Vagina (tissue), 2 donors: ENCODE measurements around the gene GSTM2.

Source experiments
- CTCF ChIP-seq, 3 experiments: fragments of 450-650 bp in 2 of 3; fragments of 200-600 bp in 1 of 3; sonication (generic) in 1 of 3; IDR thresholded peaks; one replicate each; pipeline ENCODE4 v1.5.1; 2017 to 2019; ENCODE audit warnings: antibody characterized with exemption in 3 of 3, mild to moderate bottlenecking in 2 of 3, moderate library complexity in 2 of 3
- POLR2AphosphoS5 ChIP-seq, 2 donors: sonication (generic); formaldehyde crosslinking; IDR thresholded peaks; one replicate each; pipeline ENCODE4 v1.9.0; 2017; ENCODE audit warnings: antibody characterized with exemption in 2 of 2, mild to moderate bottlenecking in 2 of 2, low read depth in 1 of 2; ENCODE audit not compliant: insufficient read depth in 1 of 2

- TF ChIP-seq CTCF (IDR thresholded peaks at IDR 0.05) (no peak), POLR2AphosphoS5 (IDR thresholded peaks at IDR 0.05; ENCODE audit: insufficient read depth in 1 of 2, low read depth in 1 of 2) (no peak)
Observed at GRCh38 chr1:109705411-109705810, 37.6 kb downstream of the GSTM2 start.
